ENCODE data around the gene VPS39.
"Not testable (repeated sequence)": the region's sequence is repeated elsewhere in the genome, so short reads cannot be mapped to it uniquely, and the experiment has no call there.

The VPS39 gene, protein sequence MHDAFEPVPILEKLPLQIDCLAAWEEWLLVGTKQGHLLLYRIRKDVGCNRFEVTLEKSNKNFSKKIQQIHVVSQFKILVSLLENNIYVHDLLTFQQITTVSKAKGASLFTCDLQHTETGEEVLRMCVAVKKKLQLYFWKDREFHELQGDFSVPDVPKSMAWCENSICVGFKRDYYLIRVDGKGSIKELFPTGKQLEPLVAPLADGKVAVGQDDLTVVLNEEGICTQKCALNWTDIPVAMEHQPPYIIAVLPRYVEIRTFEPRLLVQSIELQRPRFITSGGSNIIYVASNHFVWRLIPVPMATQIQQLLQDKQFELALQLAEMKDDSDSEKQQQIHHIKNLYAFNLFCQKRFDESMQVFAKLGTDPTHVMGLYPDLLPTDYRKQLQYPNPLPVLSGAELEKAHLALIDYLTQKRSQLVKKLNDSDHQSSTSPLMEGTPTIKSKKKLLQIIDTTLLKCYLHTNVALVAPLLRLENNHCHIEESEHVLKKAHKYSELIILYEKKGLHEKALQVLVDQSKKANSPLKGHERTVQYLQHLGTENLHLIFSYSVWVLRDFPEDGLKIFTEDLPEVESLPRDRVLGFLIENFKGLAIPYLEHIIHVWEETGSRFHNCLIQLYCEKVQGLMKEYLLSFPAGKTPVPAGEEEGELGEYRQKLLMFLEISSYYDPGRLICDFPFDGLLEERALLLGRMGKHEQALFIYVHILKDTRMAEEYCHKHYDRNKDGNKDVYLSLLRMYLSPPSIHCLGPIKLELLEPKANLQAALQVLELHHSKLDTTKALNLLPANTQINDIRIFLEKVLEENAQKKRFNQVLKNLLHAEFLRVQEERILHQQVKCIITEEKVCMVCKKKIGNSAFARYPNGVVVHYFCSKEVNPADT

DNA sequence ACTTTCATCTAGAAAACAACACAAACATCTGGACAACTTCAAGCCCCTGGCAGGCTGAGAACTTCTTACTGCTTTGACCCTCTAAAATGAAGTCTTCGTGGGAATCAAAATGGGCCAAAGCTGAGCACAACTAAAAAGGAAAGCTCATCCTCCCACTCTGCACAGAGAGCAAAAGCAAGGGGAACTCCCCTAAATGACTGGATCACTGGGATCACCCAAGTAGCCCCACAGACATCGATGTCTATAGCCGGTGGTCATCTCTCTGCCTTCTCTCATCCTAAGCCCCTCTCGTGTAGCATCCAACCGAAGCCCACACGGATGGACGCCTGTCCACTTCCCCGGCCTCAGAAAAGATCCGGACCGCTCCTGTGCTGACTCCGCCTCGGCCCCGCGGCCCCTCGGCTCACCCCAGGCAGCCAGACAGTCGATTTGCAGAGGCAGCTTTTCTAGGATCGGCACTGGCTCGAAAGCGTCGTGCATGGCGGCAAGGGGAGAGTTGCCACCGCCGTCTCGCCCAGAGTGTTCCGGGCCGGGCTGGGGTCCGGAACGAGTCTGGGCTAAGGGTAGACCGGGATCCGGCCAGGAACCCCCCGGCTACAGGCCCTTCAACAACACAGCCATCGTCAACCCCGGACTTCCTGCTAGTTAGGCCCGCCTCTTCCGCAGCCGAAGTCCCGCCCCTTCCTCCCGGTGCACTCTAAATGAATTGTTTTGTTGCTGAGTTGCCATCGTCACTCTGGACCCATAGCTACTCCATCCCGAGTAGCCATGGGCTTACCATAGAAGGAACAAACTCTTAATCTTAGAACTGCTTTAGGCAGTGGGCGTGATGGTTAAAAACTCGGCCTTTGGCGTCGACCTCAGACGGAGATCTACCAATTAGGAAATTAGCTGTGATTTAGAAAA is at the start of gene VPS39:
Gene VPS39, minus strand, starts transcription at position 631 of the 906 bp plus-strand sequence. Its CDS starts 151 bp downstream, at position 480.
- DNase-seq (ENCODE audit: low spot score): peak; percentile 94

DNA sequence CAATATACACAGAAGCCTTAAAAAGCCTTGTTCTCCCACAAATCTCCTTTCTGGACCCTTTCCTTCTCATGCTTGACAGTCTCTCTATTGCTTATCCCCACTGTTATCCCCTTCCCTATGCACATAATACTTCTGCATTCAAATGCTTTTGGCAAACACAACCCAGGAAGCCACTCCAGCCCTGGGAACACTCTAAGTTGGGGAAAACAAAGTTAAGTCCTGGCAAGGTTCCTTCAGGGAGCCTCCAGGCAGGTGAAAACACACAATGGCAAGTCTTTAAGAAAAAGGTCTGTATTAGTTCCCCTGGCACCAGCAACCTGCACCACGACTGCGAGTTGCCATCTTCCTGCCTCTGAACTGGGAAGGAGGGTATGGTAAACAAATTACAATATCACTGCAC is 45.2 kb upstream of the VPS39 start:
- no peak for DNase-seq (ENCODE audit: low spot score)

DNA sequence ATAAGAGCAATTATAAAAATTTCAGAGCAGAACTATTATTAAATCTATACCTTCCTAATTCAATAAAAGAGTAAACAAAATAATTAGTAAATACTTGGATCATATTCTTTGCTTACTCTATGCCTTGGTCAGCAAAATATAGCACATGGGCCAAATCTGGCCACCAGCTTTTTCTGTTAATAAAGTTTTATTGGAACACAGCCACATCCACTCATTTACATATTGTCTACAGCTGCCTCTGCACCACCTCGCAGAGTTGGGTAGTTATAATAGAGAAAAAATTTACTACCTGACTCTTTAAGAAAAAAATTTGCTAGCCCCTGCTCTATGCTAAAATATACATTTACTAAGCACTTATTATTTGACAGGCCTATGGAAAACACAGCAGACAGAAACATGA is 32.7 kb upstream of the VPS39 start:
- no peak for DNase-seq (ENCODE audit: low spot score)

DNA sequence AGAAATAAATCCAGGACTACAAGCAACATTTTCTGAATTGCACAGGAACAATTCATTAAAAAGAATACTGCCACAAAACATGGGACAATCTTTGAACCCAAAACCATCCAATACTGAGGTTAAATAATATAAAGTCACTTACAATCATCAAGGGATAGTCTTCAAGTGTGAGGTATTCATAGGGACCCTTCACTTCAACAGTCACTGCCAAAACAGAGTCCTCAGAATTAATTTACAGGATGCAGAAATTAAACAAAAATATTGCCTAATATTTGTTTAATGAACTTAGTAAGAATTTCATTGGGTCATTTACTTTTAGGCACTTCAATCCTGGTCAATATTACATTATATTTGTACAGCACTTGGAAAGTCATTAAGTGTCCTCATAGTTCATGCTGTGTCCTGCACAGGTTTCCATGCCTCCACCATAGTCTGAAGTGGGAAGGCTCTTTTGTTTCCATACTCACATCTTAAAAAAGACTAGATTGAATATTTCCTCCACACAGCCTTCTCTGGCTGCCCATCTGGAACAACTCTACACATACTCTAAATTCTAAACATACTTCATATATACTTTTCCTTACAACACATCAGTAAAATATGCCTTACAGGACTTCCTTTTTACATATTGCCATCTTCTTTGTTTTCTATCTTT is 31.6 kb upstream of the VPS39 start:
- DNase-seq (ENCODE audit: low spot score): no peak

DNA sequence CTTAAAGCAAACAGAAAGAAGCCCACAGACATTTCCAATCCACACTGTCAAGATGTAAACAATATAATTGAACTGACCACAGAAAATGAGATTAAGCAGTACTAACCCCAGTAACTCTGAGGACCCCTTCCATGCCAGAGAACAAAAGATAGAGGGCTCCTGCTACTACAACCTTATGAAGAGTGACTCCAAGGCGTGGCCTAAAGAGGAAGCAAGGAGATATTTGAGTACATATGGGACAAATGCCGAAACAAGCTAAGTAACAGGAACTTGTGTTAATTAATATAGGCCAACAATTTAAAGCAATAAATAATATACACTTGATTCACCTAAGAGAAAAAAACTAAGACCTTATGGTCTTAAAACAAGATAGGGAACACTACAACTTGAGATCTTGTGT is 25.0 kb upstream of the VPS39 start:
- DNase-seq (ENCODE audit: low spot score): no peak

DNA sequence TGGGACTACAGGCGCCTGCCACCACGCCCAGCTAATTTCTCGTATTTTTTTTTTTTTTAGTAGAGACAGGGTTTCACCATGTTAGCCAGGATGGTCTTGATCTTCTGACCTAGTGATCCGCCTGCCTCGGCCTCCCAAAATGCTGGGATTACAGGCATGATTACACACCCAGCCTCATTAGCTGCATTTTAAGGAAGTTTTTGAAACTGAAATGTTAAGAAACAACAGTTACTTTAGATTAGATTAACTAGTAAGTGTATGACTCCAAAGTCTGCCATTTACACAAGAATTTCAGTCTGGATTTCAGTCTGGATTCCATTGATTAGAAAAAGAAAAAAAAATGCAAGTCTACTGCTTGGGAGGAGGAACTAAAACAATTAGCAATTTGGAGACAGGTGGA is 24.5 kb upstream of the VPS39 start:
- DNase-seq (ENCODE audit: low spot score): no peak

DNA sequence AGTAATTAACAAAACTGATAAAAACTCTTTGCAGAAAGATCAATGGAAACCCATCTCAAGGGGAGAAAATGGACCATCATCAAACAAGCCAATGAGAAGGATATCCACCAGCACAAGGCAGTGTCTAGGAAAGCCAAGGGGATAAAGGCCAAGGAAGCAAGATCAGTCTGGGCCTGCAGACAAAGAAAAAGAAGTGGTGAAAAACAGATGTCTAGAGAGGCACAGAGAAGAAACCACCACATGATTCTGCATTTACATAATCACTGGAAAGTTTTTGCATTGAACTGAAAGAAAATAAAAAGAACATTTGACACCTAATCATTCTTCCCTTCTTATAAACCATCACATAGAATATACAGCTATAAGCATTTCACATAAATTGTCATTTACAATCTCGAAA is 23.0 kb upstream of the VPS39 start:
- no peak for DNase-seq (ENCODE audit: low spot score)

DNA sequence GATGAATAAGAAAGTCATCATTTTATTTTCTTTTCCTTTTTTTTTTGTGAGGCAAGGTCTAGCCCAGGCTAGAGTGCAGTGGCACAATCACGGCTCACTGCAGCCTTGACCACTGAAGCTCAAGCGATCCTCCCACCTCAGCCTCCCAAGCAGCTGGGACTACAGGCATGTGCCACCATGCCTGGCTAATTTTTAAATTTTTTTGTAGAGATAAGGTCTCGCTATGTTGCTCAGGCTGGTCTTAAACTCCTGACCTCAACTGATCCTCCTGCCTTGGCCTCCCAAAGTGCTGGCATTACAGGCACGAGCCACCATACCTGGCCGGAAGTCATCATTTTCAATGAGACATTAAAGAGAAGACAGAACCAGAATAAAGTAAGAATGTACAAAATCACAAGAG is 20.9 kb upstream of the VPS39 start:
- not testable (repeated sequence) for DNase-seq (ENCODE audit: low spot score)

DNA sequence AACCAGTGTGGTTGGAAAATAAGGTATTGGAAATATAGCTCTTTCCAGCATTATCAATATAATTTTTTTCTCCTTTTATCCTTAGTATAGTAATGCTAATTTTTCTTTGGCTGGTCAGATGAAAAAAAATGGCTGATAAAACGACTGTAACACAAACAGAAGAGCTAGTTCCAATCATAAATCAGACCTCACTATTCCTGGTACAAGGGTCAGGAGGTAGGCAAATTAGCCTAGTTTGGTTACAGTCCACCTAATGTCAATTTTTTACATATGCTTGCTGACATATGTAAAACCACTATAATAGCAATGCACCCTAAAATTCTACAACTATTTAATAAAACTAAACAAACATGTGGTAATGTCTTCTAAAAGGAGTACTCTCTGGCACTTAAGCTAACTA is 19.9 kb upstream of the VPS39 start:
- DNase-seq (ENCODE audit: low spot score): no peak

DNA sequence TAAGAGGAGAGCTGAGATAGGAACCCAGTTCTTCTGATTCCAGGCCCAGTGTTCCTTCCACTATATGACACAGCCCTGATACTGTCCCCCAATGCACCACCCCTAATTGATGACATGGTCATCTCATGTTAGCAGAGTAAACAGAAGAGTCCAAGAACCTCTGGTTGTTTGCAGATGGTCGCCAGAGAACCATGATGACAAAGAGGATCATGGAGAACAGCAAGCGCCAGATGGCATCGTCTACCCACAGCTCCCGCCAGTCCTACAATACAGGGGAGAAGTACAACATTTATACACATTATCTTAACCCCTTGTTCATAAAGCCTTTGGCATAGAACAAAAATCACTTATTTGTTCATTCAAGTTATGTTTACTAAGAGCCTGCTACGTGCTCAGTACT is 18.5 kb upstream of the VPS39 start:
- DNase-seq (ENCODE audit: low spot score): no peak

DNA sequence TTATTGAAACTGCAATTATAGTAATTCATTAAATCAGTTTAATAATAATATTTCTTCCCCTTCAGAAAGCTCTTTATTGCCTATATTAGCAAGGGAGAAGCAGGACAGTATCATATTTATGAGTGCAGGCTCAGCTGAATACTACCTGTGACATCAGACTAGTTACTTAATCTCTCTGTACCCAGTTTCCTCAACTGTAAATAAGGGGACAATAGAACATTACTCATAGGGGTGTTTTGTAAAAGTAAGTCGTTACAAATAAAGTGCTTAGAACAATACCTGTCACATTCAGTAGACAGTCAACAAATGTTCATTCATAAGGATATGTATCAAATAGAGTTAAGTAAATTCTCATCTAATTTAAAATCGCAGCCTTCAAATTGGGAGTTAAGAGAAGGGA is 12.1 kb upstream of the VPS39 start:
- DNase-seq (ENCODE audit: low spot score): no peak

DNA sequence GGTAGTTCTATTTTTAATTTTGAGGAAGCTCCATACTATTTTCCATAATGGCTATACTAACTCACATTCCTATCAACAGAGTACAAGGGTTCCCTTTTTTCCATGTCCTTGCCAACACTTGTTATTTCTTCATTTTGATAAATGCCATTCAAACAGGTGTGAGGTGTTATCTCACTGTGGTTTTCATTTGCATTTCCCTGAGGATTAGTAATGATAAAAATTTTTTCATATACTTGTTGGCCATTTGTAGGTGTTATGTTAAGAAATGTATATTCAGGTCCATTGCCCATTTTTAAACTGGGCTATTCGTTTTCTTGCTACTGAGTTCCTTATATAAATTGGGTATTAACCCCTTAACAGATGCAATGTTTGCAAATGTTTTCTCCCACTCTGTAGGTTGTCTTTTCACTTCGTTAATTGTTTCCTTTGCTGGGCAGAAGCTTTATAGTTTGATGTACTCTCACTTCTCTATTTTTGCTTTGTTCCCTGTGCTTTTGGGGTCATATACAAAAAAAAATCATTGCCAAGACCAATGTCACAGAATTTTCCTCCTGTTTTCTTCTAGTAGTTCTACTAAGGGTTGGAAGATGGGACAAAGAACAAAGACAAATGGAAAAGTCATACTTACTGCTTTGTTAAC is 11.0 kb upstream of the VPS39 start:
- DNase-seq (ENCODE audit: low spot score): no peak

DNA sequence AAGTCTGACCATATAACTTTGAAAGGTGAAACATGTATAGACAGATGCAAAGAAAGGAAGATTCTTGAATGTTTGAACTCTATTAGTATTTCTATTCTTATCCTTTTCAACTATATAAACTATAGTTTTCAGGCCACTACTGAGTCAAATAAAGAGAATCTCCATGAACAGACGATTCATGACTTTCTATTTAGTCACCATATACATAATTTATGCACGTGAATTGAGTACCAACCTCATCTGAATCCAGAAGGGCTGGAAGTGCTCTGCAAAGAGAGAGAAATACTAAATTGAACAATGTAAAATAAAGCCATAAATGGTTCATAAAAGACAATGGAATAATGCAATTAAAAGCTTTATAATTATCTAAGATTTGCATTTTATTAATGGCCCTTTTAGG is 9.5 kb upstream of the VPS39 start:
- DNase-seq (ENCODE audit: low spot score): no peak

DNA sequence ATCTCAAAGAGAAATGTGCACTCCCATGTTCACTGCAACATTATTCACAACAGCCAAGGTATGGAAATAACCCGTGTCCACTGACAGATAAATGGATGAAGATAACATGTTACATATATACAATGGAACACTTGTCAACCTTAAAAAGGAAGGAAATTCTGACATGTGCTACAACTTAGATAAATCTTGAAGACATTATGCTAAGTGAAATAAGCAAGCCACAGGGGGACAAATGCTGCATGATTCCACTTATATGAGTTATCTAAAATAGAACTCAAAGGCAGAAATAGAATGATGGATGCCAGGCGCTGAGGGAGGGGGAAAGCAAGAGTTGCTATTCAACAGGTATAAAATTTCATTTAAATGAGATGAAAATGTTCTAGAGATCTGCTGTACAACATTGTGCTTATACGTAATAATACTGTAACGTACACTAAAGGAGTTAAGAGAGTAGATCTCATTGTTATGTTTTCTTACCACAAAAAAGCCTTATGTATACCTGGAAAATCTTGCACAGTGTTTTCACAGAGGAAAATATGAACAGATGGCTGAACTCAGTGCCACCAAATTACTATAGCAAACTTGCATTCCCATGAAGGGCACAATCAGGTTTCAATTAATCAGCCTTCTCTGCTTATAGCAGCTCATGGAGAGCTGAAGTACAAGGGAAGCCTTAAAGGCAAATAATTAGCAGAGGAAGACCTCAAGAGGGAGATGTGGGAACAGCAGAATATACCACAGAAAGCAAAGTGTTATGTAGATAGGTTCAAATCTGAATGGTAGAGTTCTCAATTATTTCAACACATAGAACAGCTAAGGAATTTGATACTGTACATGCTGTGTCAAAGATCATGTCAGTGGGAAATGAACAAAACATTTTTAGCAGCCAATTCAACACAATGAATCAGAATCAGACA is 8.1 kb upstream of the VPS39 start:
- DNase-seq (ENCODE audit: low spot score): no peak

DNA sequence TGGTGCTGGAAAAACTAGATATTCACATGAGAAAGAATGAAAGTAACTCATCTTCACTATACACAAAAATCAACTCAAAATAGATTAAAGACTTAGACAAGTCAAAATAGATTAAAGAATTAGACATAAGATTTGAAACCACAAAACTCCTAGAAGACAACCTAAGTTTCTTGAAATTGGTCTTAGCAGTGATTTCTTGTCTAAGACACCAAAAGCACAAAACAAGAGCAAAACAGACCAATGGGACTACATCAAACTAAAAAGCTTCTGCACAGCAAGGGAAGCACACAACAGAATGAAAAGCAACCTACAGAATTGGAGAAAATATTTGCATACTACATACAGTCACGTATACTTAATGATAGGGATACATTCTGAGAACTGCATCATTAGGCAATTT is 6.5 kb upstream of the VPS39 start:
- no peak for DNase-seq (ENCODE audit: low spot score)

DNA sequence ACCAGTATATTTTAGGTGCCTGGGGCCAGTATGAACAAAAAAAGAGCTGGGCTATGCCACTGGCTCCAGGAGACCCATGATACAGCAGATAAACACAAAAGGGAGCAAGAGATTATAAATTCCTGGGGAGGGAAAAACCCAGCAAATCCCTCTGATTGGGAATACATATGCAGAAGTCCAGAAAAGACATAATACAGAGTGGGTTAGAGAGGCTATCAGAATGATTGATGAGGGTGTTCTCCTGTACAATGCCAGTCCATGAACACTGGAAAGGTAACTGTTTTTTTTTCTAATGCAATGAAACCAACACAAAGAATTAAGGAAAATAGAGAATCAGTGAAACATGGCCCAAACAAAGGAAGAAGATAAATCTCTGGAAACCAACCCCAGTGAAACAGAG is 5.4 kb upstream of the VPS39 start:
- no peak for DNase-seq (ENCODE audit: low spot score)

DNA sequence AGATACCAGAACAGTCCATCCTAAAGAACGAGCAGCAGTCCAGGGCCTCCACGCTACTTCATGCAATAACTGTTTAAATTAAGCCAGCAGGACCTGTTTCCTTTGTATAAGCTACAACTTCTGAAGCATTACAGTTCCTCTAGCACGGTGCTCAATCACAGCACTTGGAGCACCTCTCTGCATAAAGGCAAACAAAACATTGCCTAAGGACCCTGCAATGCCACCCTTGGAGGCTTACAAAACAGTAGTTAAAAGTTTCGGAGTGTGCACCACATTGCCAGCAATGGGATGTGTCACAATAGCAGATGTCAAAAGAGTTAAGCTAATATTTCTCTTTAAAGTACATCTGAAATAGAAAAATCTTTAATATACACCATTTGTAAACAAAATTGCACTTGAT is 2.6 kb upstream of the VPS39 start:
- DNase-seq (ENCODE audit: low spot score): no peak

DNA sequence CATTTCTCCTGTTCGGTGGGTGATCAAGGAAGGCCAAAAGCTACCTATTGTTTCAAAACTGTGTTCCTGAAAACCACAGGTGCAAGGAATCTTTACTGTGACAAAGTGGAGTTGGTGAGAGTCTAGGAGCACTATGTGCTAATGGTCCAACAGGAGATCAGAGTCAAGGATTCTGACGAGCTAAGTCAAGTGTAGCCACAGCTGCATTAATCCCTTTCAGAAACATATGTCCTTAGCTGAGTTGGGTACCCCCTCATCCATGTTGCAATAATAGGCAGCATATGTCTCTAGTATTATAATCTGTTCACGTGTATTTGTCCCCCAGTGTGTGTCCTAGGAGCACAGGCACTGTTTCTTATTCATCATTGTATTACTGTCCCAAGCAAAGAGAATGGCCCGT is 1.7 kb downstream of the VPS39 start:
- no peak for DNase-seq (ENCODE audit: low spot score)

DNA sequence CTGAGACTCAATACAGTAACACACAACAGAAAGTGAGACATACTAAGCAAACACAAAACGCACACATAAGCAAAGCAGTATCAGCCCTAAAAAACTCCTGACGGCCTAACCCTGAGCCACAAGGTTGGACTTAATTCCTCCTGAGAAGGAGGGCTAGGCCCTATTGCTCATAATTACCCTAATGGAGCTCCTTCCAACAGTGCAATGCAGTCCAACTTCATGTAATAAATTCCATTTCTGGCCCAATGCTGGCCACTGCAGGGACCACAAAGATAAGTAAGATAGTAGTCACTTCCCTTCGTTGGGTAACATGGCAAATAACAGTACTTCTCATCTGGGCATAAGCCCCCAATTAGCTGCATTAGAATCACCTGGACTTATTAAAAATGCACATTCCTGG is 4.2 kb downstream of the VPS39 start:
- no peak for DNase-seq (ENCODE audit: low spot score)

DNA sequence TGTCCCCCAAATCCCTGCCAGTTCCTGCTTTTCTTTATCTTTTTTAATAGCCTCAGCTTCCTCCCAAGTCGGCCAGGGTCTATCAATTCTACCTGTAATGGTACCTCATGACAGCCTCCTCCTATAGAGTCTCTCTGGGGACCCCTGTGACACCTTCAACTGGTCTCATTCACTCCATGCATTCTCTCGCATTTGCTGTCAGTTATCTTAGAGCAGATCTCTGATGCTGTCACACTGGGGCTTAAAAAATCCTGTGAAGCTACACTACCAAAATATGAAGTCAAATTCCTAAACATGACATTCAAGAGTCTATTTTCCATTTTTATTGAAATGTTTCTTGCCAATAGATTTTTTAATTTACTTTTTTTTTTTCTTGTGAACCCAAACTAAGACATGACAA is 5.5 kb downstream of the VPS39 start:
- no peak for DNase-seq (ENCODE audit: low spot score)

All from AG08395 (cell line).